ENCODE results near the gene BSG. TPM values are rescaled to one million over a fixed set of nuclear protein-coding genes. Genes with fewer than 3 reads are reported as not detected.
"Not testable (repeated sequence)": the region's sequence is repeated elsewhere in the genome, so short reads cannot be mapped to it uniquely, and the experiment has no call there.

The BSG gene
- total RNA-seq, 1 experiment from 2014 or later = 758 TPM

- Mint-ChIP-seq H3K9me3 (no peaks in the 10 kb centered on the region), H3K36me3 (peaks cover 29% of the 10 kb centered on the region), H3K27ac (peak overlapping the region; percentile 34), H3K27me3 (ENCODE audit: low read depth) (no peaks in the 10 kb centered on the region), H3K4me1 (no peaks in the 10 kb centered on the region; the same call in 1 of the 2 replicates), H3K4me3 (no peak overlapping the region)
- CTCF ChIA-PET = no interaction called here
- ATAC-seq = no peak
- no peak for TF ChIP-seq HMGA2 (CRISPR knock-in tag; IDR thresholded peaks at IDR 0.05)
- no peak for TF ChIP-seq TEAD1 (CRISPR knock-in tag; IDR thresholded peaks at IDR 0.05)
- no peak for TF ChIP-seq ZNF423 (CRISPR knock-in tag; IDR thresholded peaks at IDR 0.05)
- no peak for TF ChIP-seq SMAD4 (CRISPR knock-in tag; IDR thresholded peaks at IDR 0.05)
- POLR2A ChIA-PET = no interaction called here
- DNase-seq (ENCODE audit: low spot score) = no peak
These were observed 52.9 kb downstream of the BSG start for GRCh38 chr19:625257-625656.

DNA sequence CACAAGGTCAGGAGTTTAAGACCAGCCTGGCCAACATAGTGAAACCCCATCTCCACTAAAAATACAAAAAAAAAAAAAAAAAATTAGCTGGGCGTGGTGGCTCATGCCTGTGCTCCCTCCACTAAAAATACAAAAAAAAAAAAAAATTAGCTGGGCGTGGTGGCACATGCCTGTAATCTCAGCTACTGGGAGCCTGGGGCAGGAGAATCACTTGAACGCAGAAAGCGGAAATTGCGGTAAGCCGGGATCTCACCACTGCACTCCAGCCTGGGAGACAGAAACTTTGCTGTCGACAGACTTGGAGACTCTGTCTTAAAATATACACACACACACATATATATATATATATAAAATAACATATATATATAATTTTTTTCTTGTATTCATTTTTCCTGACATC lies 54.2 kb downstream of the BSG start:
- CTCF ChIA-PET = interaction anchor here (0.6 to 1.5 kb wide), 3 partner anchors 42 to 120 kb away, joined by 3 to 5 read pairs (median 4); no protein-coding TSS in a partner anchor
- H3K27ac Mint-ChIP-seq; H3K9me3 Mint-ChIP-seq; ATAC-seq; POLR2A ChIA-PET; H3K4me1 Mint-ChIP-seq; H3K4me3 Mint-ChIP-seq; H3K27me3 Mint-ChIP-seq (ENCODE audit: low read depth); DNase-seq (ENCODE audit: low spot score): not testable (repeated sequence)
- peaks cover 36% of the 10 kb centered on the region for H3K36me3 Mint-ChIP-seq

- POLR2A ChIA-PET = no interaction called here
- CTCF ChIA-PET = interaction anchor here (0.6 to 1.6 kb wide), 7 partner anchors 21 to 122 kb away, joined by 3 to 10 read pairs (median 3); no protein-coding TSS in a partner anchor
- H3K27ac Mint-ChIP-seq = peak overlapping the region; percentile 60; the same call in 1 of the 2 replicates
- DNase-seq (ENCODE audit: low spot score) (peak; percentile 80), ATAC-seq (peak; percentile 59)
- H3K36me3 Mint-ChIP-seq = peaks cover 36% of the 10 kb centered on the region
- H3K4me3 Mint-ChIP-seq = no peak overlapping the region
- H3K9me3 Mint-ChIP-seq = no peaks in the 10 kb centered on the region
- no peaks in the 10 kb centered on the region for H3K27me3 Mint-ChIP-seq (ENCODE audit: low read depth)
- peaks cover 6% of the 10 kb centered on the region for H3K4me1 Mint-ChIP-seq
- TF ChIP-seq ZMAT4 (CRISPR knock-in tag; IDR thresholded peaks at IDR 0.05) = no peak
- peak; percentile 76 for TF ChIP-seq CTCF (IDR thresholded peaks at IDR 0.05)
- TF ChIP-seq PRDM15 (CRISPR knock-in tag; IDR thresholded peaks at IDR 0.05) = no peak
- TF ChIP-seq ESRRA (CRISPR knock-in tag; IDR thresholded peaks at IDR 0.05; ENCODE audit: borderline replicate concordance) = peak; percentile 87; the same call in 1 of the 2 replicates
These were observed 55.8 kb downstream of the BSG start for GRCh38 chr19:628168-628567.

GRCh38 chr19:629515-629914 lies 57.1 kb downstream of the BSG start:
- ATAC-seq; H3K4me3 Mint-ChIP-seq; H3K27ac Mint-ChIP-seq; H3K9me3 Mint-ChIP-seq; DNase-seq (ENCODE audit: low spot score); POLR2A ChIA-PET; H3K27me3 Mint-ChIP-seq (ENCODE audit: low read depth): not testable (repeated sequence)
- CTCF ChIA-PET = interaction anchor here (1.0 kb wide), 1 partner anchor 131 kb away, joined by 4 read pairs; no protein-coding TSS in a partner anchor
- peaks cover 27% of the 10 kb centered on the region for H3K36me3 Mint-ChIP-seq
- H3K4me1 Mint-ChIP-seq = peaks cover 13% of the 10 kb centered on the region

GRCh38 chr19:629961-630714 lies 57.7 kb downstream of the BSG start:
- TF ChIP-seq MAX (CRISPR knock-in tag; IDR thresholded peaks at IDR 0.05) (no peak), ZNF121 (CRISPR knock-in tag; IDR thresholded peaks at IDR 0.05) (no peak), RELA (CRISPR knock-in tag; IDR thresholded peaks at IDR 0.05; ENCODE audit: borderline replicate concordance) (no peak), ETV6 (CRISPR knock-in tag; IDR thresholded peaks at IDR 0.05) (no peak), ATF2 (CRISPR knock-in tag; IDR thresholded peaks at IDR 0.05; ENCODE audit: borderline replicate concordance, low read depth) (no peak)
- H3K27ac Mint-ChIP-seq = no peak overlapping the region
- DNase-seq (ENCODE audit: low spot score) (no peak), ATAC-seq (no peak)
- no peaks in the 10 kb centered on the region for H3K27me3 Mint-ChIP-seq (ENCODE audit: low read depth)
- H3K4me1 Mint-ChIP-seq = peaks cover 13% of the 10 kb centered on the region
- no peaks in the 10 kb centered on the region for H3K9me3 Mint-ChIP-seq
- H3K36me3 Mint-ChIP-seq = peaks cover 27% of the 10 kb centered on the region
- no peak overlapping the region for H3K4me3 Mint-ChIP-seq
- ChIA-PET CTCF (interaction anchor here (1.1 kb wide), 1 partner anchor 104 kb away, joined by 4 read pairs; no protein-coding TSS in a partner anchor), POLR2A (no interaction called here)

Measured in WTC11 (cell line).